A549 (cell line): ENCODE data around the gene GRID2.

Experiments
- EP300 ChIP-seq, 2 experiments: fragments of >200 bp; sonication (Bioruptor Twin); formaldehyde crosslinking; IDR thresholded peaks; 2 replicates in 1 of 2; 3 replicates in 1 of 2; pipeline ENCODE4 v1.6.1; 2016 to 2017
- FOSL2 ChIP-seq, 2 experiments: fragments of 450-650 bp in 1 of 2; fragments of >200 bp in 1 of 2; sonication (Bioruptor Twin) in 1 of 2; formaldehyde crosslinking; IDR thresholded peaks; 2 replicates each; pipeline versions ENCODE4 v1.5.0 to v1.6.1; 2016 to 2020; ENCODE audit warnings: mild to moderate bottlenecking in 1 of 2, moderate library complexity in 1 of 2
- GATA3 ChIP-seq: IDR thresholded peaks from 2 replicates; pipeline ENCODE4 v1.6.1; 2012; ENCODE audit warnings: borderline replicate concordance
- JUN ChIP-seq, 2 experiments: fragments of >200 bp; sonication (Bioruptor Twin); formaldehyde crosslinking; IDR thresholded peaks; 2 replicates in 1 of 2; 3 replicates in 1 of 2; pipeline ENCODE4 v1.6.1; 2016 to 2017
- JUNB ChIP-seq: fragments of >200 bp; sonication (Bioruptor Twin); formaldehyde crosslinking; IDR thresholded peaks from 2 replicates; pipeline ENCODE4 v1.6.1; 2016
- KDM1A ChIP-seq: fragments of 200-600 bp; sonication (generic); IDR thresholded peaks from 2 replicates; pipeline ENCODE4 v1.6.1; 2016; ENCODE audit warnings: low read depth, mild to moderate bottlenecking
- KDM5A ChIP-seq: fragments of 200-600 bp; sonication (generic); IDR thresholded peaks from 2 replicates; pipeline ENCODE4 v1.6.1; 2016; ENCODE audit warnings: antibody characterized with exemption, mild to moderate bottlenecking
- MAZ ChIP-seq: fragments of 150-350 bp; IDR thresholded peaks from 2 replicates; pipeline ENCODE4 v1.6.1; 2014; ENCODE audit warnings: antibody characterized with exemption, low read depth, low read length, borderline replicate concordance
- POLR2A ChIP-seq: IDR thresholded peaks from 2 replicates; pipeline ENCODE4 v1.6.1; 2012; ENCODE audit warnings: mild to moderate bottlenecking, low read length
- RAD21 ChIP-seq, 2 experiments: fragments of >200 bp in 1 of 2; sonication (Bioruptor Twin) in 1 of 2; formaldehyde crosslinking in 1 of 2; IDR thresholded peaks in 1 of 2; conservative IDR thresholded peaks in 1 of 2; 2 replicates in 1 of 2; 3 replicates in 1 of 2; pipeline ENCODE4 v1.6.1; 2012 to 2018; ENCODE audit warnings: inconsistent platforms in 1 of 2
- RNF2 ChIP-seq: fragments of 200-600 bp; sonication (generic); IDR thresholded peaks from 2 replicates; pipeline ENCODE4 v1.6.1; 2016; ENCODE audit warnings: low read depth, mild to moderate bottlenecking, antibody characterized with exemption, moderate library complexity, borderline replicate concordance
- TF ChIP-seq, protein P1 (sequence below): fragments of 450-650 bp; IDR thresholded peaks from 2 replicates; pipeline ENCODE4 v1.6.1; 2014; ENCODE audit warnings: antibody characterized with exemption
- TF ChIP-seq, protein P2 (sequence below): fragments of >200 bp; sonication (Bioruptor Twin); formaldehyde crosslinking; IDR thresholded peaks from 3 replicates; pipeline ENCODE4 v1.5.1; 2016

DNA sequence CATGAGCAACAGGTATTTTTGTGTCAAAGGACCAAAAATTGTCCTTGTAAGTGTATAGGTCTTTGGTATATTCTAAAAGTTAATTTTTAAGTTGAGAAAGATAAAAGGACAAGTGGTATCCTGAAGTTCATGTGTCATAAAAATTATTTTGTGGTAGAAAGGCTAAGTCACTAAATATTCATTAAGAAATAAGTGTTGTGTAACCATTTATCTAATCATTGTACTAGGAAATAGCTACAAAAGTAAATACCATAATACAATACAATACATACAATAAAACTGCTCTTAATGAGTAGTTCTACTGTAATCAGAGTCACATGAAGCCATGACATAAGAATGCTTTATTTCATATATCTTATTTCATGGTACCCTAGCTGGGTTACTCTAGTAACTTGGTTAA lies 1442.3 kb downstream of the GRID2 start:
- TF ChIP-seq MAZ = no peak
- TF ChIP-seq, protein P1, sequence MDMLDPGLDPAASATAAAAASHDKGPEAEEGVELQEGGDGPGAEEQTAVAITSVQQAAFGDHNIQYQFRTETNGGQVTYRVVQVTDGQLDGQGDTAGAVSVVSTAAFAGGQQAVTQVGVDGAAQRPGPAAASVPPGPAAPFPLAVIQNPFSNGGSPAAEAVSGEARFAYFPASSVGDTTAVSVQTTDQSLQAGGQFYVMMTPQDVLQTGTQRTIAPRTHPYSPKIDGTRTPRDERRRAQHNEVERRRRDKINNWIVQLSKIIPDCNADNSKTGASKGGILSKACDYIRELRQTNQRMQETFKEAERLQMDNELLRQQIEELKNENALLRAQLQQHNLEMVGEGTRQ = no peak
- no peak for TF ChIP-seq GATA3
- TF ChIP-seq, protein P2, sequence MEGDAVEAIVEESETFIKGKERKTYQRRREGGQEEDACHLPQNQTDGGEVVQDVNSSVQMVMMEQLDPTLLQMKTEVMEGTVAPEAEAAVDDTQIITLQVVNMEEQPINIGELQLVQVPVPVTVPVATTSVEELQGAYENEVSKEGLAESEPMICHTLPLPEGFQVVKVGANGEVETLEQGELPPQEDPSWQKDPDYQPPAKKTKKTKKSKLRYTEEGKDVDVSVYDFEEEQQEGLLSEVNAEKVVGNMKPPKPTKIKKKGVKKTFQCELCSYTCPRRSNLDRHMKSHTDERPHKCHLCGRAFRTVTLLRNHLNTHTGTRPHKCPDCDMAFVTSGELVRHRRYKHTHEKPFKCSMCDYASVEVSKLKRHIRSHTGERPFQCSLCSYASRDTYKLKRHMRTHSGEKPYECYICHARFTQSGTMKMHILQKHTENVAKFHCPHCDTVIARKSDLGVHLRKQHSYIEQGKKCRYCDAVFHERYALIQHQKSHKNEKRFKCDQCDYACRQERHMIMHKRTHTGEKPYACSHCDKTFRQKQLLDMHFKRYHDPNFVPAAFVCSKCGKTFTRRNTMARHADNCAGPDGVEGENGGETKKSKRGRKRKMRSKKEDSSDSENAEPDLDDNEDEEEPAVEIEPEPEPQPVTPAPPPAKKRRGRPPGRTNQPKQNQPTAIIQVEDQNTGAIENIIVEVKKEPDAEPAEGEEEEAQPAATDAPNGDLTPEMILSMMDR = no peak
- no peak for TF ChIP-seq KDM1A
- no peak for TF ChIP-seq JUN (IDR thresholded peaks at IDR 0.05)
- no peak for TF ChIP-seq KDM5A
- no peak for TF ChIP-seq EP300 (IDR thresholded peaks at IDR 0.05)
- TF ChIP-seq JUNB = no peak
- no peak for TF ChIP-seq POLR2A
- TF ChIP-seq RAD21 (conservative IDR thresholded peaks at IDR 0.05 in 1 of 2, IDR thresholded peaks at IDR 0.05 in 1 of 2) = no peak
- no peak for TF ChIP-seq FOSL2 (IDR thresholded peaks at IDR 0.05)
- no peak for TF ChIP-seq FOSL2 (CRISPR knock-in tag; IDR thresholded peaks at IDR 0.05)
- no peak for TF ChIP-seq RNF2
